ENCODE results near the gene TMIE.

TMIE gene

GRCh38 chr3:46680298-46680826 lies 20.8 kb upstream of the TMIE start:
- Histone ChIP-seq H3K27me3 (ENCODE audit: control insufficient read depth, low read length) (peaks cover 7% of the 10 kb centered on the region; the same call in 1 of the 2 replicates), H3K9me3 (ENCODE audit: control insufficient read depth, insufficient read depth, low read length) (no peaks in the 10 kb centered on the region), H3K4me2 (ENCODE audit: low read length) (no peak overlapping the region), H4K20me1 (ENCODE audit: control insufficient read depth, insufficient read depth, low read depth, low read length) (no peaks in the 10 kb centered on the region), H3F3A (ENCODE audit: control insufficient read depth, insufficient read depth) (no peaks in the 10 kb centered on the region), H3K9me2 (replicated peaks; ENCODE audit: control insufficient read depth, low read length) (no peaks in the 10 kb centered on the region), H3K4me3 (ENCODE audit: low read length) (no peak overlapping the region), H3K36me3 (ENCODE audit: control insufficient read depth, low read length) (no peaks in the 10 kb centered on the region), H3K4me1 (ENCODE audit: control insufficient read depth, low read length) (no peaks in the 10 kb centered on the region), H3K79me2 (ENCODE audit: control insufficient read depth, low read length) (no peaks in the 10 kb centered on the region), H3K27ac (ENCODE audit: low read depth, low read length) (no peak overlapping the region)
- no peak for TF ChIP-seq EZH2phosphoT487 (IDR thresholded peaks at IDR 0.05; ENCODE audit: borderline replicate concordance, low read length)
- no peak for TF ChIP-seq CTCF (IDR thresholded peaks at IDR 0.05; ENCODE audit: low read depth, low read length, poor library complexity, severe bottlenecking)

- Histone ChIP-seq H3K4me2 (ENCODE audit: low read length) (no peak overlapping the region), H3K9me2 (replicated peaks; ENCODE audit: control insufficient read depth, low read length) (no peaks in the 10 kb centered on the region), H3F3A (ENCODE audit: control insufficient read depth, insufficient read depth) (no peaks in the 10 kb centered on the region), H3K27ac (ENCODE audit: low read depth, low read length) (no peak overlapping the region), H3K9me3 (ENCODE audit: control insufficient read depth, insufficient read depth, low read length) (no peaks in the 10 kb centered on the region), H3K36me3 (ENCODE audit: control insufficient read depth, low read length) (no peaks in the 10 kb centered on the region), H3K4me3 (ENCODE audit: low read length) (no peak overlapping the region), H3K27me3 (ENCODE audit: control insufficient read depth, low read length) (peaks cover 7% of the 10 kb centered on the region; the same call in 1 of the 2 replicates), H3K79me2 (ENCODE audit: control insufficient read depth, low read length) (no peaks in the 10 kb centered on the region), H4K20me1 (ENCODE audit: control insufficient read depth, insufficient read depth, low read depth, low read length) (no peaks in the 10 kb centered on the region), H3K4me1 (ENCODE audit: control insufficient read depth, low read length) (no peaks in the 10 kb centered on the region)
- TF ChIP-seq EZH2phosphoT487 (IDR thresholded peaks at IDR 0.05; ENCODE audit: borderline replicate concordance, low read length) (no peak), CTCF (IDR thresholded peaks at IDR 0.05; ENCODE audit: low read depth, low read length, poor library complexity, severe bottlenecking) (no peak)
Observed at GRCh38 chr3:46681387-46681786, 19.8 kb upstream of the TMIE start.

GRCh38 chr3:46681856-46682540 lies 19.2 kb upstream of the TMIE start:
- no peaks in the 10 kb centered on the region for H3K79me2 ChIP-seq (ENCODE audit: control insufficient read depth, low read length)
- no peak overlapping the region for H3K4me3 ChIP-seq (ENCODE audit: low read length)
- no peak overlapping the region for H3K27ac ChIP-seq (ENCODE audit: low read depth, low read length)
- no peaks in the 10 kb centered on the region for H3K9me2 ChIP-seq (replicated peaks; ENCODE audit: control insufficient read depth, low read length)
- TF ChIP-seq EZH2phosphoT487 (IDR thresholded peaks at IDR 0.05; ENCODE audit: borderline replicate concordance, low read length) (no peak), CTCF (IDR thresholded peaks at IDR 0.05; ENCODE audit: low read depth, low read length, poor library complexity, severe bottlenecking) (no peak)
- no peak overlapping the region for H3K4me2 ChIP-seq (ENCODE audit: low read length)
- no peaks in the 10 kb centered on the region for H3K9me3 ChIP-seq (ENCODE audit: control insufficient read depth, insufficient read depth, low read length)
- no peaks in the 10 kb centered on the region for H4K20me1 ChIP-seq (ENCODE audit: control insufficient read depth, insufficient read depth, low read depth, low read length)
- peaks cover 7% of the 10 kb centered on the region; the same call in 1 of the 2 replicates for H3K27me3 ChIP-seq (ENCODE audit: control insufficient read depth, low read length)
- H3F3A ChIP-seq (ENCODE audit: control insufficient read depth, insufficient read depth) = no peaks in the 10 kb centered on the region
- no peaks in the 10 kb centered on the region for H3K4me1 ChIP-seq (ENCODE audit: control insufficient read depth, low read length)
- no peaks in the 10 kb centered on the region for H3K36me3 ChIP-seq (ENCODE audit: control insufficient read depth, low read length)
